Liver (tissue), 9 donors: ENCODE results near the gene WNT2B. TPM values are rescaled to one million over a fixed set of nuclear protein-coding genes. Genes with fewer than 3 reads are reported as not detected.

Experiments used
- DNase-seq: peaks from one replicate; pipeline ENCODE4 v3.0.0-alpha.2; 2017; ENCODE audit warnings: low spot score
- H3K27ac ChIP-seq, 2 donors: one replicate each; pipeline ENCODE4 v1.7.0; 2013; ENCODE audit warnings: inconsistent platforms in 2 of 2, low read length in 2 of 2, control low read depth in 1 of 2, low read depth in 1 of 2, mild to moderate bottlenecking in 1 of 2
- H3K27me3 ChIP-seq, 4 donors: one replicate each; pipeline versions ENCODE4 v1.6.1 to v1.7.0; 2013; ENCODE audit warnings: low read length in 3 of 4, inconsistent platforms in 1 of 4, mild to moderate bottlenecking in 1 of 4, moderate library complexity in 1 of 4; ENCODE audit not compliant: control insufficient read depth in 4 of 4, insufficient read depth in 4 of 4
- H3K36me3 ChIP-seq, 4 donors: one replicate each; pipeline versions ENCODE4 v1.6.1 to v1.7.0; 2013; ENCODE audit warnings: low read length in 3 of 4, mild to moderate bottlenecking in 3 of 4, low read depth in 1 of 4, moderate library complexity in 1 of 4; ENCODE audit not compliant: control insufficient read depth in 4 of 4, insufficient read depth in 3 of 4
- H3K4me1 ChIP-seq, 4 donors: one replicate each; pipeline versions ENCODE4 v1.6.1 to v1.7.0; 2013; ENCODE audit warnings: low read length in 3 of 4, mild to moderate bottlenecking in 3 of 4, moderate library complexity in 1 of 4; ENCODE audit not compliant: control insufficient read depth in 4 of 4, insufficient read depth in 4 of 4
- H3K4me3 ChIP-seq, 3 donors: one replicate each; pipeline versions ENCODE4 v1.6.1 to v1.7.0; 2013; ENCODE audit warnings: low read length in 3 of 3, control low read depth in 1 of 3, low read depth in 1 of 3, mild to moderate bottlenecking in 1 of 3
- H3K9ac ChIP-seq, 2 donors: one replicate each; pipeline ENCODE4 v1.7.0; 2013; ENCODE audit warnings: low read length in 2 of 2, mild to moderate bottlenecking in 2 of 2, moderate library complexity in 2 of 2, control low read depth in 1 of 2, low read depth in 1 of 2
- H3K9me3 ChIP-seq, 4 donors: one replicate each; pipeline versions ENCODE4 v1.6.1 to v1.7.0; 2013; ENCODE audit warnings: low read length in 3 of 4; ENCODE audit not compliant: control insufficient read depth in 4 of 4
- ATF3 ChIP-seq: IDR thresholded peaks from 2 replicates; pipeline ENCODE4 v1.6.1; 2016; ENCODE audit warnings: antibody characterized with exemption
- CTCF ChIP-seq: fragments of 150-350 bp; IDR thresholded peaks from 2 replicates; pipeline ENCODE4 v1.5.1; 2017; ENCODE audit warnings: improper control_type of control experiment, low read depth, low read length; ENCODE audit not compliant: missing input control
- EGR1 ChIP-seq, 2 donors: IDR thresholded peaks; 2 replicates each; pipeline ENCODE4 v1.6.1; 2016 to 2018; ENCODE audit warnings: antibody characterized with exemption in 2 of 2, low read depth in 2 of 2
- FOXA1 ChIP-seq: IDR thresholded peaks from 2 replicates; pipeline ENCODE4 v1.6.1; 2016; ENCODE audit warnings: antibody characterized with exemption
- FOXA2 ChIP-seq: IDR thresholded peaks from 2 replicates; pipeline ENCODE4 v1.6.1; 2016; ENCODE audit warnings: antibody characterized with exemption
- GABPA ChIP-seq, 2 donors: IDR thresholded peaks in 1 of 2; conservative IDR thresholded peaks in 1 of 2; 2 replicates each; pipeline ENCODE4 v1.6.1; 2016; ENCODE audit warnings: antibody characterized with exemption in 2 of 2, mild to moderate bottlenecking in 1 of 2, moderate library complexity in 1 of 2
- HNF4A ChIP-seq, 2 donors: conservative IDR thresholded peaks; 2 replicates each; pipeline ENCODE4 v1.6.1; 2016; ENCODE audit warnings: antibody characterized with exemption in 2 of 2, mild to moderate bottlenecking in 2 of 2
- HNF4G ChIP-seq: IDR thresholded peaks from 2 replicates; pipeline ENCODE4 v1.6.1; 2016; ENCODE audit warnings: antibody characterized with exemption
- JUND ChIP-seq, 2 donors: IDR thresholded peaks; 2 replicates each; pipeline ENCODE4 v1.6.1; 2016; ENCODE audit warnings: antibody characterized with exemption in 2 of 2
- MAX ChIP-seq: IDR thresholded peaks from 2 replicates; pipeline ENCODE4 v1.6.1; 2016; ENCODE audit warnings: antibody characterized with exemption
- NR2F2 ChIP-seq: IDR thresholded peaks from 2 replicates; pipeline ENCODE4 v1.6.1; 2016; ENCODE audit warnings: antibody characterized with exemption
- RAD21 ChIP-seq, 2 donors: IDR thresholded peaks; 2 replicates each; pipeline ENCODE4 v1.6.1; 2016; ENCODE audit warnings: antibody characterized with exemption in 2 of 2, mild to moderate bottlenecking in 2 of 2
- REST ChIP-seq: IDR thresholded peaks from 2 replicates; pipeline ENCODE4 v1.6.1; 2016; ENCODE audit warnings: antibody characterized with exemption, mild to moderate bottlenecking
- RXRA ChIP-seq, 2 donors: IDR thresholded peaks; 2 replicates each; pipeline ENCODE4 v1.6.1; 2017 to 2018; ENCODE audit warnings: antibody characterized with exemption in 2 of 2, mild to moderate bottlenecking in 1 of 2
- SP1 ChIP-seq: IDR thresholded peaks from 2 replicates; pipeline ENCODE4 v1.6.1; 2018; ENCODE audit warnings: antibody characterized with exemption, mild to moderate bottlenecking
- TAF1 ChIP-seq: conservative IDR thresholded peaks from 2 replicates; pipeline ENCODE4 v1.6.1; 2016; ENCODE audit warnings: antibody characterized with exemption, mild to moderate bottlenecking
- YY1 ChIP-seq: IDR thresholded peaks from 2 replicates; pipeline ENCODE4 v1.6.1; 2016; ENCODE audit warnings: antibody characterized with exemption, mild to moderate bottlenecking
- ZBTB33 ChIP-seq: IDR thresholded peaks from 2 replicates; pipeline ENCODE4 v1.6.1; 2016; ENCODE audit warnings: antibody characterized with exemption
- WGBS: extraction: QIAGEN DNeasy Blood & Tissue Kit; methylation state at CpG from one replicate; pipeline ENCODE4 v1.1.7; 2013; 5-methylcytosine and 5-hydroxymethylcytosine counted together
- polyA plus RNA-seq, 2 donors: library from polyadenylated mRNA; stranded (reverse) in 1 of 2; unstranded in 1 of 2; fragments of 200-250 nt in 1 of 2; fragments of >200 nt in 1 of 2; fragmentation: Nextera tagmentation in 1 of 2; extraction: Ambion mirVana in 1 of 2; gene quantifications; one replicate each; pipeline versions ENCODE4 v1.2.1 to v1.2.3, GENCODE V29; 2013 to 2015
- total RNA-seq, 2 donors: library from RNA; depleted of rRNA; stranded (reverse); fragments of >200 nt; gene quantifications; one replicate each; pipeline ENCODE4 v1.2.3, GENCODE V29; 2014
- donor health status: healthy.
- donor health status: healthy.
- donor health status: healthy.
- donor health status: healthy.
- donor health status: healthy.

Gene WNT2B
- total and polyA plus RNA-seq, 4 donors: 0.07 to 0.92 (median 0.38) TPM

- H3K36me3 ChIP-seq: peaks cover 0 to 12% (median 5%) of the 10 kb centered on the region in 4 donors
- no peak for DNase-seq
- H3K4me3 ChIP-seq: no peak overlapping the region
- no peaks in the 10 kb centered on the region for H3K9me3 ChIP-seq
- WGBS: 97% methylated on average over 3 of the region's 3 CpGs
- TF ChIP-seq ZBTB33 (no peak), FOXA1 (no peak), YY1 (no peak), HNF4A (conservative IDR thresholded peaks at IDR 0.05) (no peak), RAD21 (IDR thresholded peaks at IDR 0.05) (no peak)
- no peak overlapping the region for H3K27ac ChIP-seq
- H3K4me1 ChIP-seq: no peaks in the 10 kb centered on the region
- H3K9ac ChIP-seq: no peak overlapping the region
- no peaks in the 10 kb centered on the region for H3K27me3 ChIP-seq
Observed at GRCh38 chr1:112538883-112539282, 30.1 kb downstream of the WNT2B start.

GRCh38 chr1:112540226-112540794, 31.5 kb downstream of the WNT2B start:
- no peak for DNase-seq
- H3K27ac ChIP-seq: no peak overlapping the region
- WGBS: 61% methylated on average over 1 of the region's 1 CpG
- no peak overlapping the region for H3K9ac ChIP-seq
- no peaks in the 10 kb centered on the region for H3K9me3 ChIP-seq
- no peak overlapping the region for H3K4me3 ChIP-seq
- no peaks in the 10 kb centered on the region for H3K27me3 ChIP-seq
- TF ChIP-seq EGR1 (IDR thresholded peaks at IDR 0.05; ENCODE audit: low read depth in 2 of 2): no peak
- TF ChIP-seq YY1: no peak
- TF ChIP-seq HNF4G: no peak
- no peak for TF ChIP-seq ATF3
- TF ChIP-seq CTCF: no peak
- TF ChIP-seq SP1: no peak
- TF ChIP-seq REST: no peak
- no peak for TF ChIP-seq JUND (IDR thresholded peaks at IDR 0.05)
- TF ChIP-seq RAD21 (IDR thresholded peaks at IDR 0.05): no peak
- TF ChIP-seq GABPA (IDR thresholded peaks at IDR 0.05 in 1 of 2, conservative IDR thresholded peaks at IDR 0.05 in 1 of 2): no peak
- TF ChIP-seq NR2F2: no peak
- TF ChIP-seq HNF4A (conservative IDR thresholded peaks at IDR 0.05): no peak
- TF ChIP-seq MAX: no peak
- no peak for TF ChIP-seq TAF1
- TF ChIP-seq FOXA2: no peak
- TF ChIP-seq RXRA (IDR thresholded peaks at IDR 0.05): no peak
- no peak for TF ChIP-seq FOXA1
- no peak for TF ChIP-seq ZBTB33
- H3K36me3 ChIP-seq: peaks cover 0 to 14% (median 5%) of the 10 kb centered on the region in 4 donors
- no peaks in the 10 kb centered on the region for H3K4me1 ChIP-seq
